Limb (tissue), 2 donors: ENCODE measurements around the gene RNF168.
"Not testable (repeated sequence)": the region's sequence is repeated elsewhere in the genome, so short reads cannot be mapped to it uniquely, and the experiment has no call there.

Source experiments
- DNase-seq, 2 donors: peaks; one replicate each; pipeline ENCODE4 v3.0.0-alpha.2; 2016; ENCODE audit errors: extremely low spot score in 2 of 2

RNF168 gene

GRCh38 chr3:196514913-196515621, 11.5 kb upstream of the RNF168 start, which contains the start of gene SMCO1:
Gene SMCO1 (minus strand): TSS chr3:196515346. CDS start chr3:196515209, 137 bp downstream.
- DNase-seq = no peak

GRCh38 chr3:196514350-196514716, 10.8 kb upstream of the RNF168 start:
- no peak for DNase-seq

GRCh38 chr3:196513697-196514349, 10.3 kb upstream of the RNF168 start:
- DNase-seq = no peak

GRCh38 chr3:196511646-196512425, 8.3 kb upstream of the RNF168 start:
- not testable (repeated sequence) for DNase-seq

- DNase-seq = not testable (repeated sequence)
These were observed 7.5 kb upstream of the RNF168 start for GRCh38 chr3:196511108-196511507.

GRCh38 chr3:196506687-196507086, 3.1 kb upstream of the RNF168 start:
- DNase-seq = no peak

GRCh38 chr3:196504556-196504955, 988 bp upstream of the RNF168 start:
- no peak for DNase-seq

- not testable (repeated sequence) for DNase-seq
These were observed 470 bp upstream of the RNF168 start for GRCh38 chr3:196504077-196504398.

- peak; percentile 36 to 61 for DNase-seq
These were observed 783 bp downstream of the RNF168 start for GRCh38 chr3:196502775-196503195.

- peak in 1 of 2 donors; percentile 1 for DNase-seq
These were observed 2.1 kb downstream of the RNF168 start for GRCh38 chr3:196501316-196502044.

GRCh38 chr3:196499807-196500524, 3.6 kb downstream of the RNF168 start:
- no peak for DNase-seq

GRCh38 chr3:196499061-196499460, 4.5 kb downstream of the RNF168 start:
- no peak for DNase-seq

GRCh38 chr3:196498297-196498696, 5.3 kb downstream of the RNF168 start:
- DNase-seq = no peak

GRCh38 chr3:196496183-196496582, 7.4 kb downstream of the RNF168 start:
- no peak for DNase-seq

GRCh38 chr3:196493292-196493691, 10.3 kb downstream of the RNF168 start:
- DNase-seq = no peak

GRCh38 chr3:196492080-196492479, 11.5 kb downstream of the RNF168 start:
- no peak for DNase-seq

GRCh38 chr3:196489747-196490146, 13.8 kb downstream of the RNF168 start:
- no peak for DNase-seq

- DNase-seq = peak in 1 of 2 donors; percentile 29
These were observed 17.3 kb downstream of the RNF168 start for GRCh38 chr3:196486263-196486662.

- no peak for DNase-seq
These were observed 25.9 kb downstream of the RNF168 start for GRCh38 chr3:196477678-196478077.

- DNase-seq = no peak
These were observed 31.3 kb downstream of the RNF168 start for GRCh38 chr3:196472286-196472685.

- no peak for DNase-seq
These were observed 32.0 kb downstream of the RNF168 start for GRCh38 chr3:196471551-196471950.
